ENCODE measurements around the gene RAD51C.

DNA sequence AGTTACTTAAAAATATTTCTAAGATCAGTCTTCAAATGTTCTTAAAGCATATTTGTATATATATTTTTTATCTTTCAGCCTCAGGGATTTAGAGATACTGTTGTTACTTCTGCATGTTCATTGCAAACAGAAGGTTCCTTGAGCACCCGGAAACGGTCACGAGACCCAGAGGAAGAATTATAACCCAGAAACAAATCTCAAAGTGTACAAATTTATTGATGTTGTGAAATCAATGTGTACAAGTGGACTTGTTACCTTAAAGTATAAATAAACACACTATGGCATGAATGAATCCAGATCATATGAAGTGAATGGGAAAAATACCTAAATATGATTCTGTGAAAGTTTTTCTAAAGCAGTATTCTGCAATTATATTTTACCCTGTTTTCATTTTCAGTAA lies 41.6 kb downstream of the RAD51C start:
- TF ChIP-seq, protein P1, sequence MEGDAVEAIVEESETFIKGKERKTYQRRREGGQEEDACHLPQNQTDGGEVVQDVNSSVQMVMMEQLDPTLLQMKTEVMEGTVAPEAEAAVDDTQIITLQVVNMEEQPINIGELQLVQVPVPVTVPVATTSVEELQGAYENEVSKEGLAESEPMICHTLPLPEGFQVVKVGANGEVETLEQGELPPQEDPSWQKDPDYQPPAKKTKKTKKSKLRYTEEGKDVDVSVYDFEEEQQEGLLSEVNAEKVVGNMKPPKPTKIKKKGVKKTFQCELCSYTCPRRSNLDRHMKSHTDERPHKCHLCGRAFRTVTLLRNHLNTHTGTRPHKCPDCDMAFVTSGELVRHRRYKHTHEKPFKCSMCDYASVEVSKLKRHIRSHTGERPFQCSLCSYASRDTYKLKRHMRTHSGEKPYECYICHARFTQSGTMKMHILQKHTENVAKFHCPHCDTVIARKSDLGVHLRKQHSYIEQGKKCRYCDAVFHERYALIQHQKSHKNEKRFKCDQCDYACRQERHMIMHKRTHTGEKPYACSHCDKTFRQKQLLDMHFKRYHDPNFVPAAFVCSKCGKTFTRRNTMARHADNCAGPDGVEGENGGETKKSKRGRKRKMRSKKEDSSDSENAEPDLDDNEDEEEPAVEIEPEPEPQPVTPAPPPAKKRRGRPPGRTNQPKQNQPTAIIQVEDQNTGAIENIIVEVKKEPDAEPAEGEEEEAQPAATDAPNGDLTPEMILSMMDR (IDR thresholded peaks at IDR 0.05; ENCODE audit: low read depth, low read length) = no peak
- TF ChIP-seq EZH2phosphoT487 (IDR thresholded peaks at IDR 0.05; ENCODE audit: low read depth) = no peak
